GM12875 (cell line): ENCODE measurements around the gene DPPA5.

Experiments used
- H3K4me3 ChIP-seq: one replicate; pipeline ENCODE4 v1.5.1; 2011; ENCODE audit warnings: low read depth, low read length, control low read depth
- TF ChIP-seq, protein P1 (sequence below): IDR thresholded peaks from 2 replicates; pipeline ENCODE4 v1.5.1; 2011; ENCODE audit warnings: low read depth, mild to moderate bottlenecking, control low read depth, inconsistent platforms, low read length, moderate library complexity, borderline replicate concordance; ENCODE audit not compliant: insufficient read depth

Gene DPPA5

DNA sequence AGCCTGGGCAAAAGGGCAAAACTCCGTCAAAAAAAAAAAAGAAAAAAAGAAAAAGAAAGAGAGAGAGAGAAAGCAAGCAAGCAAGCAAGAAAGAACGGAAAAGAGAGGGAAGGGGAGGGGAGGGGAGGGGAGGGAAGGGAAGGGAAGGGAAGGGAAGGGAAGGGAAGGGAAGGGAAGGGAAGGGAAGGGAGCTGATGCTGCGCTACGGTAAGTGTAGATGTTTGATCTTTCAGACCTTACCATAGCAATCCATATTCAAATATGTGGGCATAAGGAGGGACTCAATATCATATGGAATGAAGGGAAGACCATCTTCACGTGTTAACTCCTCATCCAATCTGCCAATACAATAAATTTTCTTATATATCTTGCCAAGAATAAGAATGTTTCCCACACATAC, 11.9 kb downstream of the DPPA5 start:
- no peak overlapping the region for H3K4me3 ChIP-seq

DNA sequence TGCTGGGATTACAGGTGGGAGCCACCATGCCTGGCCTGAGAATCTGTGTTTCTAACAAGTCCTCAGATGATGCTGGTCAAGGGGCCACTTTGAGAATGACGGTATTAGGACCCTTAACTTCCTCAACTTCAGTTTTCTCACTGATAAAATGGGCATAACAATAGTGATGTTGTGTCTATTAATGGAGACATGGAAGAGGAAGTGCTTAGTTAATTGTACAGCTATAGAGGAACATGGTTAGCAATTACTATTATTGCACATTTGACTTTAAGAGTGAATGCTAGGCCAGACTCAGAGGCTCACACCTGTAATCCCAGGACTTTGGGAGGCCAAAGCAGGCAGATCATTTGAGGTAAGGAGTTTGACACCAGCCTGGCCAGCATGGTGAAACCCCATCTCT, 12.7 kb downstream of the DPPA5 start:
- TF ChIP-seq, protein P1, sequence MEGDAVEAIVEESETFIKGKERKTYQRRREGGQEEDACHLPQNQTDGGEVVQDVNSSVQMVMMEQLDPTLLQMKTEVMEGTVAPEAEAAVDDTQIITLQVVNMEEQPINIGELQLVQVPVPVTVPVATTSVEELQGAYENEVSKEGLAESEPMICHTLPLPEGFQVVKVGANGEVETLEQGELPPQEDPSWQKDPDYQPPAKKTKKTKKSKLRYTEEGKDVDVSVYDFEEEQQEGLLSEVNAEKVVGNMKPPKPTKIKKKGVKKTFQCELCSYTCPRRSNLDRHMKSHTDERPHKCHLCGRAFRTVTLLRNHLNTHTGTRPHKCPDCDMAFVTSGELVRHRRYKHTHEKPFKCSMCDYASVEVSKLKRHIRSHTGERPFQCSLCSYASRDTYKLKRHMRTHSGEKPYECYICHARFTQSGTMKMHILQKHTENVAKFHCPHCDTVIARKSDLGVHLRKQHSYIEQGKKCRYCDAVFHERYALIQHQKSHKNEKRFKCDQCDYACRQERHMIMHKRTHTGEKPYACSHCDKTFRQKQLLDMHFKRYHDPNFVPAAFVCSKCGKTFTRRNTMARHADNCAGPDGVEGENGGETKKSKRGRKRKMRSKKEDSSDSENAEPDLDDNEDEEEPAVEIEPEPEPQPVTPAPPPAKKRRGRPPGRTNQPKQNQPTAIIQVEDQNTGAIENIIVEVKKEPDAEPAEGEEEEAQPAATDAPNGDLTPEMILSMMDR = no peak

More for the DNA sequence above, 11.9 kb downstream of the DPPA5 start:
- TF ChIP-seq, protein P1 = no peak

DNA sequence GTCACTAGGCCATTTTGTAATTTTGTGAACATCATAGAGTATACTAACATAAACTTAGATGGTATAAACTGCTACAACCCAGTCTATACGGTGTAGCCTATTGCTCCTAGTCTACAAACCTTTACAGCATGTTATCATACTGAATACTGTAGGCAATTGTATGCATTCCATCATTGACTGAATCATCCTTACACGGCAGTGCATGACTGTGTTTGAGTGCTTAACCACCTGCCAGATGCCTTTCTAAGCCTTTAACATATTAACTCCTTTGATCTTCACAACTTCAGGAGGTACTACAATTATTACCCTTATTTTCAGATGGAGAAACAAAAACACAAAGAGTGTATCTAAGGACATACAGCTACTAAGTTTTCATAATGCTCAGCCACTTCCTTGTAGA, 14.0 kb downstream of the DPPA5 start:
- no peak overlapping the region for H3K4me3 ChIP-seq
- TF ChIP-seq, protein P1 = no peak

More for the DNA sequence above, 12.7 kb downstream of the DPPA5 start:
- no peak overlapping the region for H3K4me3 ChIP-seq

DNA sequence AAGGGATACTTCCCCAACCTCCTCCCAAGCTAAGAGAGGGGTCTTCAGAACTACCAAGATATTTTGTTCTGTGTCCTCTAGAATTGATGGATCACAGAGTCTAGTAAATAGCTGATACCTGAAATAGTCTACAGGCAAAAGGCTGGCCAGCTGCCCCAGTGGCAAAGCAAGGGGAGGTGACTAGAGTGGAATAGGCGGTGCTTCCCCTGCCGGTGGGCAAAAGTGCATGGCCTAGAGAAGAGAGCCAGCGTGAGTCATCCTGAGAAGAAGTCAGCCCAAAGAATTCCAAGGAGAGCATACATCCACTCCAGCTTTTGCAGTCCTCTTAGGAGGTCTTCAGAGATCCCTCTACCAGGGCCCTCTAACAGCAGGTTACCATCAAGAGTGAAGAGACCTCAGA, 14.7 kb downstream of the DPPA5 start:
- H3K4me3 ChIP-seq = no peak overlapping the region
- TF ChIP-seq, protein P1 = no peak

DNA sequence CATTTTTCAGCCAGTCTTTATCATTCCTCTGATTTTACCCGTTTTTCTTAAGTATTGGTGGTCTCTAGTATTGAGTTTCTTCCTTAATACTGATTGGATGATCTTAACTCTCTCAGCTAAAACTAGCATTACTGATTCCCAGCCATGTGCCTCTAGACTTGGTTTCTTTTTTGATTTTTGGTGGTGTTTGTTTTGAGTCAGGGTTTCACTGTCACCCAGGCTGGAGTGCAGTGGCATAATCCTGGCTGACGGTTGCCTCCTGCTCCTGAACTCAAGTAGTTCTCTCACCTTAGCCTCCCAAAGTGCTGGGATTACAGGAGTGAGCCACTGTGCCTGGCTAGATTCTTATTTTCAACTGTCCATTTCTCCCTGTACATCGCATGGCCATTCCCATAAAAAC, 24.9 kb downstream of the DPPA5 start:
- TF ChIP-seq, protein P1 = no peak
- H3K4me3 ChIP-seq = no peak overlapping the region

DNA sequence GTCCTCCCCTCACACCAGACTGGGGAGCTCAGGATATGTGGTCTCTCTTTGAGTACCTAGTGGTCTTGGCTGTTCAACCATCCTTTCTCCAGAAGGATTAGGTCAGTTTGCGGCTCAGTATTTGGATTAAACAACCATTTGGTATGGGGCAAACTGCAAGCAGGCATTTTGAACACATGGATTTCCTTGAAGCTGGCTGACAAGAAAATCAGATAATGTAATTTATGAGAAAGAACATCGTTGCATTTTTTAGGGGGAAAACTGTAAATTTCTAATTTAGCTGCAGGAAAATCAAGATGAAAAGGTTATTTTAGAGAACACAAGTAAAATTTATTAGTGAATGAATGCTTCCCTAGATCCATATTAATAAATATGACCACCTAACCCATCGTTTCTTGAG, 25.3 kb downstream of the DPPA5 start:
- TF ChIP-seq, protein P1 = no peak
- no peak overlapping the region for H3K4me3 ChIP-seq

DNA sequence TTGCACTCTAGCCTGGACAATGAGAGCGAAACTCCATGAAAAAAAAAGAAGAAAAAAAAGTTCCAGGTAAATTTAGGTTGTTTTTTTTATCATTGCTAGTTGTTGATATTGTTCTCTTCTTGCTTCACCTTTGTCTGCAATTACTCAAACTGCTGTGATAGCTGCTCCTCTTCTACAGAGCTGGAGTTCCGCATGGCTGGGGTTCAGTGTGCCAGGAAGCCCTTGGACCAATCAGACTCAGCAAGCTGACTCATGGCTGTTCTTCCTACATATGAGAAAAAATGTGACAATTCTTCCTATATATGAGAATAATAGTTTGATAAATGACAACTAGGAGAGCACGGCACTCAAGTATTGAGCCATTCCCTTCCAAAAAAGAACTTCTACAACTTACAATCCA, 28.4 kb downstream of the DPPA5 start:
- TF ChIP-seq, protein P1 = no peak
- H3K4me3 ChIP-seq = no peak overlapping the region
